GM12878 (cell line): Measurements from ENCODE around the gene SUPT3H. TPM values are rescaled to one million over a fixed set of nuclear protein-coding genes. Genes with fewer than 3 reads are reported as not detected.
A peak's percentile ranks its signal among the peaks of the same experiment; 100 is the strongest.

ENCODE experiments used
- BACH1 ChIP-seq: fragments of 450-650 bp; IDR thresholded peaks from 2 replicates; pipeline ENCODE4 v1.6.1; 2017; ENCODE audit warnings: mild to moderate bottlenecking, borderline replicate concordance
- BRCA1 ChIP-seq: IDR thresholded peaks from 2 replicates; pipeline ENCODE4 v1.6.1; 2011; ENCODE audit warnings: low read depth, low read length, improper control_type of control experiment
- CBX5 ChIP-seq: sonication (generic); IDR thresholded peaks from 2 replicates; pipeline ENCODE4 v1.6.1; 2016; ENCODE audit warnings: low read depth, moderate library complexity, mild to moderate bottlenecking, inconsistent platforms
- E2F4 ChIP-seq: IDR thresholded peaks from 2 replicates; pipeline ENCODE4 v1.6.1; 2012; ENCODE audit warnings: low read depth, low read length, improper control_type of control experiment
- E2F8 ChIP-seq: fragments of 450-650 bp; IDR thresholded peaks from 2 replicates; pipeline ENCODE4 v1.6.1; 2018; ENCODE audit warnings: mild to moderate bottlenecking, low read depth, moderate library complexity; ENCODE audit not compliant: partially characterized antibody
- EZH2 ChIP-seq: IDR thresholded peaks from 2 replicates; pipeline ENCODE4 v1.6.1; 2012; ENCODE audit warnings: low read depth, mild to moderate bottlenecking, control low read depth, inconsistent platforms, low read length, borderline replicate concordance; ENCODE audit not compliant: control insufficient read depth
- HCFC1 ChIP-seq: fragments of 150-350 bp; IDR thresholded peaks from 2 replicates; pipeline ENCODE4 v1.6.1; 2014; ENCODE audit warnings: low read length
- JUND ChIP-seq: IDR thresholded peaks from 2 replicates; pipeline ENCODE4 v1.6.1; 2012; ENCODE audit warnings: low read depth, mild to moderate bottlenecking, low read length, improper control_type of control experiment, moderate library complexity
- MTA2 ChIP-seq: fragments of 450-650 bp; IDR thresholded peaks from 2 replicates; pipeline ENCODE4 v1.6.1; 2016; ENCODE audit warnings: low read depth, mild to moderate bottlenecking, moderate library complexity
- NFYB ChIP-seq: IDR thresholded peaks from 2 replicates; pipeline ENCODE4 v1.6.1; 2011; ENCODE audit warnings: low read depth, mild to moderate bottlenecking, low read length, improper control_type of control experiment, moderate library complexity; ENCODE audit not compliant: insufficient read depth
- POLR2AphosphoS2 ChIP-seq: IDR thresholded peaks from 2 replicates; pipeline ENCODE4 v1.6.1; 2011; ENCODE audit warnings: low read depth, mild to moderate bottlenecking, low read length, improper control_type of control experiment, moderate library complexity
- RCOR1 ChIP-seq: conservative IDR thresholded peaks from 2 replicates; pipeline ENCODE4 v1.6.1; 2012; ENCODE audit warnings: low read depth, low read length, improper control_type of control experiment
- SIX5 ChIP-seq: IDR thresholded peaks from 2 replicates; pipeline ENCODE4 v1.6.1; 2011; ENCODE audit warnings: mild to moderate bottlenecking, low read depth, low read length, moderate library complexity; ENCODE audit not compliant: severe bottlenecking
- SMC3 ChIP-seq: IDR thresholded peaks from 2 replicates; pipeline ENCODE4 v1.6.1; 2011; ENCODE audit warnings: low read length, improper control_type of control experiment, borderline replicate concordance
- SP1 ChIP-seq: IDR thresholded peaks from one replicate; pipeline ENCODE4 v1.6.1; 2011; ENCODE audit warnings: low read depth, low read length
- STAT1 ChIP-seq: fragments of 450-650 bp; conservative IDR thresholded peaks from 2 replicates; pipeline ENCODE4 v1.6.1; 2014; ENCODE audit warnings: antibody characterized with exemption, mild to moderate bottlenecking
- WRNIP1 ChIP-seq: IDR thresholded peaks from 2 replicates; pipeline ENCODE4 v1.6.1; 2011; ENCODE audit warnings: low read depth, low read length, improper control_type of control experiment, borderline replicate concordance
- polyA plus RNA-seq, 11 experiments: library from polyadenylated mRNA; depleted of rRNA in 4 of 11; unstranded in 6 of 11; stranded (reverse) in 5 of 11; fragments of >200 nt; fragmentation: Nextera tagmentation in 4 of 11; fragmentation: Illumina TruSeq in 1 of 11; extraction: Ambion mirVana in 4 of 11; extraction: Trizol in 1 of 11; gene quantifications; 1 replicate in 1 of 11; 2 replicates in 10 of 11; pipeline versions ENCODE4 v1.2.1 to v1.2.3, GENCODE V29; 2011 to 2016; ENCODE audit warnings: inconsistent platforms in 2 of 11, missing spikeins in 2 of 11, low read depth in 1 of 11
- total RNA-seq, 4 experiments: library from RNA; depleted of rRNA in 3 of 4; stranded (reverse); fragments of >200 nt in 3 of 4; fragmentation: Illumina TruSeq in 1 of 4; extraction: Trizol in 1 of 4; gene quantifications; 2 replicates each; pipeline versions ENCODE4 v1.2.1 to v1.2.3, GENCODE V29; 2013 to 2021
- TF ChIP-seq, protein P1 (sequence below): fragments of 150-350 bp; IDR thresholded peaks from 2 replicates; pipeline ENCODE4 v1.6.1; 2014; ENCODE audit warnings: mild to moderate bottlenecking, low read depth, low read length
- TF ChIP-seq, protein P2 (sequence below): fragments of 450-650 bp; formaldehyde crosslinking; IDR thresholded peaks from 2 replicates; pipeline ENCODE4 v1.4.0; 2022; ENCODE audit warnings: mild to moderate bottlenecking, moderate library complexity
- TF ChIP-seq, protein P3 (sequence below): fragments of 450-650 bp; IDR thresholded peaks from 2 replicates; pipeline ENCODE4 v1.6.1; 2017; ENCODE audit warnings: borderline replicate concordance

Gene SUPT3H
- total and polyA plus RNA-seq, 10 of the 15 experiments (the other 5 are each of a cell fraction or from before 2014, with no cell fraction given), result 0.51 to 3.7 (median 2.0) TPM

GRCh38 chr6:45163952-45164766 lies 213.6 kb downstream of the SUPT3H start (continued):
- TF ChIP-seq E2F4 (no peak), NFYB (no peak), STAT1 (no peak), SP1 (no peak), BACH1 (no peak), WRNIP1 (no peak), BRCA1 (no peak), CBX5 (no peak), E2F8 (no peak), SIX5 (no peak), RCOR1 (no peak), POLR2AphosphoS2 (no peak), JUND (no peak), SMC3 (no peak), MTA2 (peak; percentile 40), HCFC1 (no peak), EZH2 (no peak)
- TF ChIP-seq, protein P1, sequence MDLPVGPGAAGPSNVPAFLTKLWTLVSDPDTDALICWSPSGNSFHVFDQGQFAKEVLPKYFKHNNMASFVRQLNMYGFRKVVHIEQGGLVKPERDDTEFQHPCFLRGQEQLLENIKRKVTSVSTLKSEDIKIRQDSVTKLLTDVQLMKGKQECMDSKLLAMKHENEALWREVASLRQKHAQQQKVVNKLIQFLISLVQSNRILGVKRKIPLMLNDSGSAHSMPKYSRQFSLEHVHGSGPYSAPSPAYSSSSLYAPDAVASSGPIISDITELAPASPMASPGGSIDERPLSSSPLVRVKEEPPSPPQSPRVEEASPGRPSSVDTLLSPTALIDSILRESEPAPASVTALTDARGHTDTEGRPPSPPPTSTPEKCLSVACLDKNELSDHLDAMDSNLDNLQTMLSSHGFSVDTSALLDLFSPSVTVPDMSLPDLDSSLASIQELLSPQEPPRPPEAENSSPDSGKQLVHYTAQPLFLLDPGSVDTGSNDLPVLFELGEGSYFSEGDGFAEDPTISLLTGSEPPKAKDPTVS, result no peak
- TF ChIP-seq, protein P2, sequence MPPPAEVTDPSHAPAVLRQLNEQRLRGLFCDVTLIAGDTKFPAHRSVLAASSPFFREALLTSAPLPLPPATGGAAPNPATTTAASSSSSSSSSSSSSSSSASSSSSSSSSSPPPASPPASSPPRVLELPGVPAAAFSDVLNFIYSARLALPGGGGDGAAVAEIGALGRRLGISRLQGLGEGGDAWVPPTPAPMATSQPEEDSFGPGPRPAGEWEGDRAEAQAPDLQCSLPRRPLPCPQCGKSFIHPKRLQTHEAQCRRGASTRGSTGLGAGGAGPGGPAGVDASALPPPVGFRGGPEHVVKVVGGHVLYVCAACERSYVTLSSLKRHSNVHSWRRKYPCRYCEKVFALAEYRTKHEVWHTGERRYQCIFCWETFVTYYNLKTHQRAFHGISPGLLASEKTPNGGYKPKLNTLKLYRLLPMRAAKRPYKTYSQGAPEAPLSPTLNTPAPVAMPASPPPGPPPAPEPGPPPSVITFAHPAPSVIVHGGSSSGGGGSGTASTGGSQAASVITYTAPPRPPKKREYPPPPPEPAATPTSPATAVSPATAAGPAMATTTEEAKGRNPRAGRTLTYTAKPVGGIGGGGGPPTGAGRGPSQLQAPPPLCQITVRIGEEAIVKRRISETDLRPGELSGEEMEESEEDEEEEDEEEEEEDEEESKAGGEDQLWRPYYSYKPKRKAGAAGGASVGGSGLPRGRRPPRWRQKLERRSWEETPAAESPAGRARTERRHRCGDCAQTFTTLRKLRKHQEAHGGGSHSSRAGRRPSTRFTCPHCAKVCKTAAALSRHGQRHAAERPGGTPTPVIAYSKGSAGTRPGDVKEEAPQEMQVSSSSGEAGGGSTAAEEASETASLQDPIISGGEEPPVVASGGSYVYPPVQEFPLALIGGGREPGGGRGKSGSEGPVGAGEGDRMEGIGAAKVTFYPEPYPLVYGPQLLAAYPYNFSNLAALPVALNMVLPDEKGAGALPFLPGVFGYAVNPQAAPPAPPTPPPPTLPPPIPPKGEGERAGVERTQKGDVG (CRISPR knock-in tag), result no peak
- TF ChIP-seq, protein P3, sequence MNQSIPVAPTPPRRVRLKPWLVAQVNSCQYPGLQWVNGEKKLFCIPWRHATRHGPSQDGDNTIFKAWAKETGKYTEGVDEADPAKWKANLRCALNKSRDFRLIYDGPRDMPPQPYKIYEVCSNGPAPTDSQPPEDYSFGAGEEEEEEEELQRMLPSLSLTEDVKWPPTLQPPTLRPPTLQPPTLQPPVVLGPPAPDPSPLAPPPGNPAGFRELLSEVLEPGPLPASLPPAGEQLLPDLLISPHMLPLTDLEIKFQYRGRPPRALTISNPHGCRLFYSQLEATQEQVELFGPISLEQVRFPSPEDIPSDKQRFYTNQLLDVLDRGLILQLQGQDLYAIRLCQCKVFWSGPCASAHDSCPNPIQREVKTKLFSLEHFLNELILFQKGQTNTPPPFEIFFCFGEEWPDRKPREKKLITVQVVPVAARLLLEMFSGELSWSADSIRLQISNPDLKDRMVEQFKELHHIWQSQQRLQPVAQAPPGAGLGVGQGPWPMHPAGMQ, result no peak
